K562 (cell line): ENCODE data around the gene FAM169A.

Experiments
- CTCF ChIP-seq, 3 experiments: IDR thresholded peaks in 2 of 3; conservative IDR thresholded peaks in 1 of 3; 2 replicates each; pipeline ENCODE4 v1.5.1; 2011 to 2012; ENCODE audit warnings: low read length in 3 of 3, mild to moderate bottlenecking in 3 of 3, control low read depth in 2 of 3, improper control_type of control experiment in 1 of 3, inconsistent platforms in 1 of 3, low read depth in 1 of 3, mixed read lengths in 1 of 3, moderate library complexity in 1 of 3; ENCODE audit not compliant: insufficient read depth in 2 of 3
- EZH2 ChIP-seq: IDR thresholded peaks from 2 replicates; pipeline ENCODE4 v1.6.1; 2012; ENCODE audit warnings: low read depth, mild to moderate bottlenecking, inconsistent platforms, low read length, borderline replicate concordance
- KAT8 ChIP-seq: fragments of 450-650 bp; IDR thresholded peaks from 2 replicates; pipeline ENCODE4 v1.6.1; 2016; ENCODE audit warnings: low read depth, mild to moderate bottlenecking
- POLR2A ChIP-seq: fragments of 450-650 bp; conservative IDR thresholded peaks from 2 replicates; pipeline ENCODE4 v1.6.1; 2016
- ZNF274 ChIP-seq: IDR thresholded peaks from 2 replicates; pipeline ENCODE4 v1.6.1; 2011; ENCODE audit warnings: low read depth, mild to moderate bottlenecking, low read length, moderate library complexity, borderline replicate concordance

DNA sequence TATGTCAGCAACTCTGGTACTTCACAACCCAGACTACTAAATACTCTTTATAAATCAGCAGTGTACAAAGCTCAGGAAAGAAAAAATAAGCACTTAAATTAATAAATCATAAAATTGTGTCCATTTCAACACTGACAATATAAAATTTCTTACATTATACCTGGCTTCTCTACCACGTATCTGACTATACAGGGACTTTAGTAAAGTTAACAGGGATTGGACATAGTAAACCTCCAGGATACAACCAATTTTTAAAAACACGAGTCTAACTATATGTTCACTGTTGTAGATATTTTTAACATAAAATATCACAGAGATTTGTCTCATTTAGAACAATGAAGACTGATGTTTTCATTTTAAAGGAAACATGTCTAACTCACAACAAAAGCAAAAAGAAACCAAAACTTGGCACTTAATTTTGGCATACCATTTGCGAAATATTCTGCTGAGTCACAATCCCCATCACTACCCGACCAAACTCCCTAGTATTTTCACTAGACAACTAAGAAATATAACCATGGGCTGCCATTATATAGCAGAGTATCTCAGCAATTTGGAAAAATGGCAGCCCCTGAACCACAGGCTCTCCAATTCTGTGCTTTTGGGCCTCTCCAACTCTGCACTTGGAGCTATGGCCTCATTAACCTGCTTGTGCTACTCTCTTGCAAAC is 14.4 kb downstream of the FAM169A start:
- TF ChIP-seq CTCF (IDR thresholded peaks at IDR 0.05 in 2 of 3, conservative IDR thresholded peaks at IDR 0.05 in 1 of 3; ENCODE audit: insufficient read depth in 2 of 3, low read depth in 1 of 3, low read length in 3 of 3) = no peak
- no peak for TF ChIP-seq EZH2
- no peak for TF ChIP-seq POLR2A
- no peak for TF ChIP-seq KAT8
- no peak for TF ChIP-seq ZNF274
